PC-3 (cell line): ENCODE results near the gene NOXRED1.
A peak's percentile ranks its signal among the peaks of the same experiment; 100 is the strongest.

ENCODE experiments used
- EZH2 ChIP-seq: fragments of 300-600 bp; sonication (generic); IDR thresholded peaks from one replicate; pipeline ENCODE4 v1.6.1; 2017; ENCODE audit warnings: antibody characterized with exemption, mild to moderate bottlenecking, low read length; ENCODE audit not compliant: unreplicated experiment
- EZH2phosphoT487 ChIP-seq: fragments of 300-600 bp; sonication (generic); IDR thresholded peaks from 2 replicates; pipeline ENCODE4 v1.6.1; 2018; ENCODE audit warnings: mild to moderate bottlenecking, antibody characterized with exemption, low read length, borderline replicate concordance
- TF ChIP-seq, protein P1 (sequence below): fragments of 300-600 bp; sonication (generic); conservative IDR thresholded peaks from 2 replicates; pipeline ENCODE4 v1.5.1; 2017; ENCODE audit warnings: antibody characterized with exemption, low read depth, mild to moderate bottlenecking, low read length

- TF ChIP-seq, protein P1, sequence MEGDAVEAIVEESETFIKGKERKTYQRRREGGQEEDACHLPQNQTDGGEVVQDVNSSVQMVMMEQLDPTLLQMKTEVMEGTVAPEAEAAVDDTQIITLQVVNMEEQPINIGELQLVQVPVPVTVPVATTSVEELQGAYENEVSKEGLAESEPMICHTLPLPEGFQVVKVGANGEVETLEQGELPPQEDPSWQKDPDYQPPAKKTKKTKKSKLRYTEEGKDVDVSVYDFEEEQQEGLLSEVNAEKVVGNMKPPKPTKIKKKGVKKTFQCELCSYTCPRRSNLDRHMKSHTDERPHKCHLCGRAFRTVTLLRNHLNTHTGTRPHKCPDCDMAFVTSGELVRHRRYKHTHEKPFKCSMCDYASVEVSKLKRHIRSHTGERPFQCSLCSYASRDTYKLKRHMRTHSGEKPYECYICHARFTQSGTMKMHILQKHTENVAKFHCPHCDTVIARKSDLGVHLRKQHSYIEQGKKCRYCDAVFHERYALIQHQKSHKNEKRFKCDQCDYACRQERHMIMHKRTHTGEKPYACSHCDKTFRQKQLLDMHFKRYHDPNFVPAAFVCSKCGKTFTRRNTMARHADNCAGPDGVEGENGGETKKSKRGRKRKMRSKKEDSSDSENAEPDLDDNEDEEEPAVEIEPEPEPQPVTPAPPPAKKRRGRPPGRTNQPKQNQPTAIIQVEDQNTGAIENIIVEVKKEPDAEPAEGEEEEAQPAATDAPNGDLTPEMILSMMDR = peak; percentile 54
- TF ChIP-seq EZH2 (no peak), EZH2phosphoT487 (no peak)
Measured at GRCh38 chr14:77409131-77409533, 14.2 kb downstream of the NOXRED1 start.
